HCT116 (cell line): ENCODE measurements around the gene IFI27L2. TPM values are rescaled to one million over a fixed set of nuclear protein-coding genes. Genes with fewer than 3 reads are reported as not detected.

ENCODE experiments used
- ATAC-seq: fragments of 200-7000 bp; cut with Tn5 transposase; 2 replicates; pipeline ENCODE4 v1.9.1; 2020; ENCODE audit warnings: mild to moderate bottlenecking, moderate library complexity
- BruUV-seq: library from RNA; stranded (reverse); fragments of 400-500 nt; replicated peaks from 2 replicates; lab custom pipeline; 2021; lab: Mats Ljungman, UMichigan
- CTCF ChIA-PET: fragments of 300-600 bp; sonication (Branson Sonifier 250); formaldehyde crosslinking; loops from one replicate; lab custom pipeline; 2021; ENCODE audit warnings: antibody characterized with exemption; lab: Charles Lee
- POLR2A ChIA-PET: fragments of 300-600, 350-600 bp; sonication (Branson Sonifier 250); formaldehyde crosslinking; loops from one replicate; lab custom pipeline; 2021; ENCODE audit warnings: antibody characterized with exemption; lab: Charles Lee
- RAD21 ChIA-PET, 2 experiments: fragments of 300-600 bp; sonication (Branson Sonifier 250); formaldehyde crosslinking; loops; one replicate each; lab custom pipeline; 2023; ENCODE audit warnings: low total read pairs in 2 of 2; ENCODE audit not compliant: uncharacterized antibody in 2 of 2, unreplicated experiment in 2 of 2, low non-redundant PET in 1 of 2; lab: Charles Lee
- DNase-seq: peaks from one replicate; pipeline ENCODE4 v3.0.0-alpha.2; 2010; ENCODE audit warnings: low read depth, low spot score
- H2AFZ ChIP-seq: fragments of 200-600 bp; shearing (Covaris generic), sonication (generic); 2 replicates; pipeline ENCODE4 v1.6.1; 2017; ENCODE audit warnings: low read depth, mixed run types, mixed read lengths, antibody characterized with exemption, low read length; ENCODE audit not compliant: poor library complexity, severe bottlenecking
- H3K27ac ChIP-seq: 2 replicates; pipeline ENCODE4 v1.5.1; 2012; ENCODE audit warnings: low read depth, low read length
- H3K27me3 ChIP-seq: fragments of 200-600 bp; sonication (generic); 2 replicates; pipeline ENCODE4 v1.6.1; 2016; ENCODE audit warnings: mixed run types, low read length, mixed read lengths; ENCODE audit not compliant: insufficient read depth
- H3K36me3 ChIP-seq, 2 experiments: fragments of 200-500 bp in 1 of 2; fragments of 200-600 bp in 1 of 2; sonication (Bioruptor generic) in 1 of 2; sonication (generic) in 1 of 2; 2 replicates each; pipeline versions ENCODE4 v1.5.1 to v1.6.1; 2014 to 2016; ENCODE audit warnings: low read length in 2 of 2, inconsistent platforms in 1 of 2, mixed read lengths in 1 of 2, mixed run types in 1 of 2; ENCODE audit not compliant: insufficient read depth in 2 of 2, control insufficient read depth in 1 of 2
- H3K4me1 ChIP-seq, 2 experiments: fragments of 200-600 bp in 1 of 2; sonication (generic) in 1 of 2; 2 replicates each; pipeline versions ENCODE4 v1.5.1 to v1.6.1; 2012 to 2017; ENCODE audit warnings: low read length in 2 of 2, inconsistent platforms in 1 of 2, mild to moderate bottlenecking in 1 of 2, mixed read lengths in 1 of 2, mixed run types in 1 of 2, moderate library complexity in 1 of 2; ENCODE audit not compliant: insufficient read depth in 2 of 2, control insufficient read depth in 1 of 2
- H3K4me2 ChIP-seq: fragments of 200-600 bp; sonication (generic); 2 replicates; pipeline ENCODE4 v1.6.1; 2017; ENCODE audit warnings: mixed run types, low read length, mixed read lengths
- H3K4me3 ChIP-seq, 2 experiments: fragments of 200-600 bp in 1 of 2; sonication (generic) in 1 of 2; replicated peaks in 1 of 2; 2 replicates each; pipeline ENCODE4 v1.5.1; 2011 to 2016; ENCODE audit warnings: low read length in 2 of 2, control low read depth in 1 of 2, low read depth in 1 of 2, mild to moderate bottlenecking in 1 of 2, mixed read lengths in 1 of 2, mixed run types in 1 of 2
- H3K79me2 ChIP-seq: fragments of 200-600 bp; sonication (generic); 2 replicates; pipeline ENCODE4 v1.6.1; 2017; ENCODE audit warnings: mild to moderate bottlenecking, mixed run types, low read length, moderate library complexity, mixed read lengths; ENCODE audit not compliant: insufficient read depth
- H3K9ac ChIP-seq: fragments of 200-600 bp; sonication (generic); 2 replicates; pipeline ENCODE4 v1.6.1; 2016; ENCODE audit warnings: low read length, mixed read lengths
- H3K9me2 ChIP-seq: fragments of 200-600 bp; sonication (generic), shearing (Covaris generic); 2 replicates; pipeline ENCODE4 v1.6.1; 2017; ENCODE audit warnings: mixed run types, mild to moderate bottlenecking, moderate library complexity; ENCODE audit not compliant: insufficient read depth
- H3K9me3 ChIP-seq, 2 experiments: fragments of 200-500 bp in 1 of 2; fragments of 200-600 bp in 1 of 2; sonication (Bioruptor generic) in 1 of 2; sonication (generic) in 1 of 2; 2 replicates each; pipeline ENCODE4 v1.6.1; 2014 to 2017; ENCODE audit warnings: low read length in 2 of 2, mixed read lengths in 2 of 2, inconsistent platforms in 1 of 2, low read depth in 1 of 2, mild to moderate bottlenecking in 1 of 2, mixed run types in 1 of 2, moderate library complexity in 1 of 2; ENCODE audit not compliant: control insufficient read depth in 1 of 2, insufficient read depth in 1 of 2
- H4K20me1 ChIP-seq: fragments of 200-600 bp; sonication (generic), shearing (Covaris generic); 2 replicates; pipeline ENCODE4 v1.6.1; 2017; ENCODE audit warnings: mixed run types, mild to moderate bottlenecking, moderate library complexity; ENCODE audit not compliant: insufficient read depth
- EGR1 ChIP-seq: IDR thresholded peaks from 2 replicates; pipeline ENCODE4 v1.6.1; 2012; ENCODE audit warnings: low read depth
- ELF1 ChIP-seq: IDR thresholded peaks from 2 replicates; pipeline ENCODE4 v1.6.1; 2012; ENCODE audit warnings: low read depth, borderline replicate concordance
- JUND ChIP-seq: IDR thresholded peaks from 2 replicates; pipeline ENCODE4 v1.6.1; 2012
- MAX ChIP-seq: IDR thresholded peaks from 2 replicates; pipeline ENCODE4 v1.6.1; 2012
- POLR2A ChIP-seq: IDR thresholded peaks from 2 replicates; pipeline ENCODE4 v1.7.0; 2011; ENCODE audit warnings: borderline replicate concordance; ENCODE audit not compliant: insufficient read depth, insufficient read length; ENCODE audit errors: extremely low read depth
- POLR2AphosphoS5 ChIP-seq: IDR thresholded peaks from 2 replicates; pipeline ENCODE4 v1.6.1; 2011; ENCODE audit warnings: mild to moderate bottlenecking, low read depth, low read length, moderate library complexity
- SP1 ChIP-seq: IDR thresholded peaks from 2 replicates; pipeline ENCODE4 v1.6.1; 2012; ENCODE audit warnings: low read depth
- SRF ChIP-seq: IDR thresholded peaks from 2 replicates; pipeline ENCODE4 v1.6.1; 2012; ENCODE audit warnings: low read depth
- YY1 ChIP-seq: IDR thresholded peaks from 2 replicates; pipeline ENCODE4 v1.6.1; 2011; ENCODE audit warnings: low read length, low read depth, moderate library complexity, mild to moderate bottlenecking; ENCODE audit not compliant: insufficient replicate concordance; ENCODE audit errors: extremely low read depth
- intact Hi-C: fragments of 100-400 bp; cut with micrococcal nuclease; formaldehyde crosslinking; loops from 2 replicates; pipeline ENCODE4 v1.10.0; 2022
- total RNA-seq: library from RNA; stranded (reverse); gene quantifications from one replicate; pipeline ENCODE4 v1.2.1, GENCODE V29; 2021; ENCODE audit not compliant: unreplicated experiment

IFI27L2 gene
- total RNA-seq, 1 experiment from 2014 or later: 42.9 TPM

- Histone ChIP-seq H2AFZ (peak overlapping the region; percentile 99), H3K4me2 (peak overlapping the region; percentile 87), H3K4me3 (peak overlapping the region; percentile 69 to 82), H3K27me3 (no peaks in the 10 kb centered on the region), H3K9me2 (no peaks in the 10 kb centered on the region), H3K36me3 (no peaks in the 10 kb centered on the region), H3K9ac (peak overlapping the region; percentile 67), H3K27ac (no peak overlapping the region), H3K9me3 (no peaks in the 10 kb centered on the region), H3K79me2 (no peaks in the 10 kb centered on the region), H4K20me1 (no peaks in the 10 kb centered on the region), H3K4me1 (peaks cover 6 to 22% of the 10 kb centered on the region in 2 experiments; a peak in 3 of 4 replicates)
- no TSS peak for BruUV-seq
- RAD21 ChIA-PET: interaction anchor here in 1 of 2 experiments (0.7 to 1.7 kb wide), 2 partner anchors 79 to 94 kb away, joined by 3 read pairs; no protein-coding TSS in a partner anchor
- ATAC-seq (peak; percentile 67), DNase-seq (peak; percentile 56)
- CTCF ChIA-PET: interaction anchor here (0.7 to 2.3 kb wide), 2 partner anchors 94 to 190 kb away, joined by 5 to 10 read pairs; no protein-coding TSS in a partner anchor
- POLR2A ChIA-PET: interaction anchor here (0.6 kb wide), 1 partner anchor 43 kb away, joined by 3 read pairs; no protein-coding TSS in a partner anchor
- TF ChIP-seq MAX: peak; percentile 17; the same call in 1 of the 2 replicates
- peak; percentile 70 for TF ChIP-seq EGR1
- no peak for TF ChIP-seq SRF
- TF ChIP-seq JUND: no peak
- TF ChIP-seq SP1: no peak
- TF ChIP-seq POLR2A: no peak
- TF ChIP-seq POLR2AphosphoS5: no peak
- TF ChIP-seq ELF1: no peak
- TF ChIP-seq YY1: peak; percentile 18
- intact Hi-C loops: loop anchor here (10.0 kb wide), 2 partner anchors 405 to 555 kb away; no protein-coding TSS in a partner anchor
Observed at GRCh38 chr14:94129758-94130414, 482 bp upstream of the IFI27L2 start.
